Measurements from ENCODE around the gene TRIM68. TPM values are rescaled to one million over a fixed set of nuclear protein-coding genes. Genes with fewer than 3 reads are reported as not detected.

The TRIM68 gene
- total and polyA plus RNA-seq, 10 donors, result 3.4 to 22.9 (median 16.3) TPM

DNA sequence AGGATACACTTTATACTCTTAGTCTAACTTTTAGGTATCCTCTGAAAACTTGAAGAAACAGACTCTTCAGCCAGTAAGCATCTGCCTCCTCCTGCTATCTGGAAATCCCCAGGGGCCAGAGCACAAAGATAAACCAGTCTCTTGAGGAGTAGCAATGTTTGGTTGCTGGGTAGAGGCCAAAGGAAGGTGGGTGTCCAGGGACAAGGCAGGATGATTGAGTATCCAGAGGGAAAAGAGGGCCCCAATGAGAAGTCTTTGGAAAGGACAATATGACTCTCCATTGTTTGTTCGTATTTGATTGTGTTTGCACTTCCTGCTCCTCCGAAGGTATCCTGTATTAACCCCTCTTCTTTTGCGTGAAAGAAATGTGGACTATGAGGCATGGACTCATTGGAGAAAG, 19.0 kb downstream of the TRIM68 start:
- Histone ChIP-seq H3K4me3 (no peak overlapping the region), H3K9me3 (no peaks in the 10 kb centered on the region), H3K27me3 (replicated peaks in 1 of 7) (peaks cover 0 to 9% (median 0%) of the 10 kb centered on the region in 7 donors), H3K27ac (no peak overlapping the region), H3K4me1 (no peaks in the 10 kb centered on the region), H3K36me3 (no peaks in the 10 kb centered on the region)
- 48 to 79% (median 71%) methylated on average over 3 of the region's 3 CpGs for WGBS, 5 donors
- no peak for DNase-seq
- no peak for TF ChIP-seq POLR2AphosphoS5 (IDR thresholded peaks at IDR 0.05)
- no peak for TF ChIP-seq POLR2A (IDR thresholded peaks at IDR 0.05)
- TF ChIP-seq, protein P1, sequence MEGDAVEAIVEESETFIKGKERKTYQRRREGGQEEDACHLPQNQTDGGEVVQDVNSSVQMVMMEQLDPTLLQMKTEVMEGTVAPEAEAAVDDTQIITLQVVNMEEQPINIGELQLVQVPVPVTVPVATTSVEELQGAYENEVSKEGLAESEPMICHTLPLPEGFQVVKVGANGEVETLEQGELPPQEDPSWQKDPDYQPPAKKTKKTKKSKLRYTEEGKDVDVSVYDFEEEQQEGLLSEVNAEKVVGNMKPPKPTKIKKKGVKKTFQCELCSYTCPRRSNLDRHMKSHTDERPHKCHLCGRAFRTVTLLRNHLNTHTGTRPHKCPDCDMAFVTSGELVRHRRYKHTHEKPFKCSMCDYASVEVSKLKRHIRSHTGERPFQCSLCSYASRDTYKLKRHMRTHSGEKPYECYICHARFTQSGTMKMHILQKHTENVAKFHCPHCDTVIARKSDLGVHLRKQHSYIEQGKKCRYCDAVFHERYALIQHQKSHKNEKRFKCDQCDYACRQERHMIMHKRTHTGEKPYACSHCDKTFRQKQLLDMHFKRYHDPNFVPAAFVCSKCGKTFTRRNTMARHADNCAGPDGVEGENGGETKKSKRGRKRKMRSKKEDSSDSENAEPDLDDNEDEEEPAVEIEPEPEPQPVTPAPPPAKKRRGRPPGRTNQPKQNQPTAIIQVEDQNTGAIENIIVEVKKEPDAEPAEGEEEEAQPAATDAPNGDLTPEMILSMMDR (IDR thresholded peaks at IDR 0.05 in 8 of 11, conservative IDR thresholded peaks at IDR 0.05 in 3 of 11), result no peak
- intact Hi-C loops (cut with DNase I; ENCODE audit: low total_unique reads), result no loop called here

DNA sequence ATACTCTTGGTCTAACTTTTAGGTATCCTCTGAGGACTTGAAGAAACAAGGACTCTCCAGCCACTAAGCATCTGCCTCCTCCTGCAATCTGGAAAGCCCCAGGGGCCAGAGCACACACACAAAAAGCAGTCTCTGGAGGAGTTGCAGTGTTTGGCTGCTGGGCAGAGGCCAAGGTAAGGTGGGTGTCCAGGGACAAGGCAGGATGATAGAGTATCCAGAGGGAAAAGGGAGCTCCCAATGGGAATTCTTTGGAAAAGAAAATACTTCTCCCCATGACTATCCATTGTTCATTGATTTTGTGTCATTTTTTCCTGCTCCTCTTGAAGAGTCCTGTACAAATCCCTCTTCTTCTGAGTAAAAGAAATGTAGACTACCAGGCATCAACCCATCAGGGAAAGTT, 26.6 kb downstream of the TRIM68 start, which contains the start of gene OR52I2:
Gene OR52I2 (plus strand): TSS at position 301 of the 400 bp plus-strand sequence.
- no peak within 1 kb of the TSS for H3K27ac ChIP-seq
- no peak for TF ChIP-seq POLR2AphosphoS5 (IDR thresholded peaks at IDR 0.05)
- TF ChIP-seq, protein P1 (IDR thresholded peaks at IDR 0.05 in 8 of 11, conservative IDR thresholded peaks at IDR 0.05 in 3 of 11), result no peak
- no peak for TF ChIP-seq POLR2A (IDR thresholded peaks at IDR 0.05)
- H3K4me1 ChIP-seq, result no peaks in the 10 kb centered on the region
- H3K9me3 ChIP-seq, result no peaks in the 10 kb centered on the region
- H3K27me3 ChIP-seq (replicated peaks in 1 of 7), result peaks cover 0 to 49% (median 0%) of the 10 kb centered on the region in 7 donors
- no peak within 1 kb of the TSS for H3K4me3 ChIP-seq
- intact Hi-C loops (cut with DNase I; ENCODE audit: low total_unique reads), result no loop called here
- no peaks in the 10 kb centered on the region for H3K36me3 ChIP-seq
- DNase-seq, result no peak

DNA sequence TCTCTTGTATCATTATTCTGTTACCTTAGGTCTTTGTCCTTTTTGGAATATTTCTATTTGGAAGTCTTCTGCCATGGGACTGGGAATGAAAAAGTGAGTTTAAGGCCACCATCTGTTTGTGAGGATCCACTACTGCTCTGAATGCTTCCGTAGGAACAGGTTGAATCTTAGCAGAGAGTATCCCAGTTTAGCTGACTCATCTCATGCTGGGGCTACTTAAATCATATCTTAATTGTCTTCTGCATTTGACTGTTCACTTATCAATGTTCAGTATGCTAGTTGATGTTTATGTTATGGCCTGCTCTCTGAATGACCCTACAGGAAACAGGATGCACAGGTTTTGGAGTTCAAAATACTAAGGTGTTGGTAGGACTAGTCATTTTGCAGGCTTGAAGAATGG, 27.9 kb downstream of the TRIM68 start:
- Histone ChIP-seq H3K36me3 (no peaks in the 10 kb centered on the region), H3K27ac (no peak overlapping the region), H3K4me1 (no peaks in the 10 kb centered on the region), H3K4me3 (no peak overlapping the region), H3K9me3 (no peaks in the 10 kb centered on the region), H3K27me3 (replicated peaks in 1 of 7) (peaks cover 0 to 57% (median 0%) of the 10 kb centered on the region in 7 donors)
- DNase-seq, result no peak
- intact Hi-C loops (cut with DNase I; ENCODE audit: low total_unique reads), result no loop called here
- TF ChIP-seq POLR2AphosphoS5 (IDR thresholded peaks at IDR 0.05) (no peak), POLR2A (IDR thresholded peaks at IDR 0.05) (no peak)
- TF ChIP-seq, protein P1 (IDR thresholded peaks at IDR 0.05 in 8 of 11, conservative IDR thresholded peaks at IDR 0.05 in 3 of 11), result no peak
- WGBS, 5 donors, result 58 to 94% (median 82%) methylated on average over 1 of the region's 1 CpG

DNA sequence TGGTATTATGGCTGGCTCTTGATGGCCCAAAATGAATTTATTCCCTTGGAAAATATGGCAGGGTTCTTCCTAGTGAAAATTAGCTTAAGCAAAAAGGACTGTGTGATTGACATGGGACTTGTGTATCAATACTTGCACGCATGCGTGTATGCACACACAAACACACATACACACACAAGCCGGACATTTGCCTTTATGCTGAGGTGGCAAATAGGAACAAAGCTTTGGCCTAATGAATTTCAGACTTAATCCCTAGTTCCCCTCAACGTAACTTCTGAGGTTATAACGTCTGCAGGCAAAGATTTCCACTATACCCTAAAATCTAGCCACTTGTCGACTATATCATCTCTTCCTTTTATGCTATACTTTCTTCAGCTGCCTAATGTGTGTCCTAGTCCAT, 29.4 kb downstream of the TRIM68 start:
- WGBS, 5 donors, result 85 to 90% (median 88%) methylated on average over 6 of the region's 6 CpGs
- DNase-seq, result no peak
- intact Hi-C loops (cut with DNase I; ENCODE audit: low total_unique reads), result no loop called here
- Histone ChIP-seq H3K27ac (no peak overlapping the region), H3K36me3 (no peaks in the 10 kb centered on the region), H3K4me1 (no peaks in the 10 kb centered on the region), H3K4me3 (no peak overlapping the region), H3K27me3 (replicated peaks in 1 of 7) (peaks cover 0 to 56% (median 0%) of the 10 kb centered on the region in 7 donors), H3K9me3 (no peaks in the 10 kb centered on the region)
- TF ChIP-seq POLR2AphosphoS5 (IDR thresholded peaks at IDR 0.05) (no peak), POLR2A (IDR thresholded peaks at IDR 0.05) (no peak)
- TF ChIP-seq, protein P1 (IDR thresholded peaks at IDR 0.05 in 8 of 11, conservative IDR thresholded peaks at IDR 0.05 in 3 of 11), result no peak

Data from spleen (tissue), 11 donors.